ENCODE results near the gene GSG1L.

DNA sequence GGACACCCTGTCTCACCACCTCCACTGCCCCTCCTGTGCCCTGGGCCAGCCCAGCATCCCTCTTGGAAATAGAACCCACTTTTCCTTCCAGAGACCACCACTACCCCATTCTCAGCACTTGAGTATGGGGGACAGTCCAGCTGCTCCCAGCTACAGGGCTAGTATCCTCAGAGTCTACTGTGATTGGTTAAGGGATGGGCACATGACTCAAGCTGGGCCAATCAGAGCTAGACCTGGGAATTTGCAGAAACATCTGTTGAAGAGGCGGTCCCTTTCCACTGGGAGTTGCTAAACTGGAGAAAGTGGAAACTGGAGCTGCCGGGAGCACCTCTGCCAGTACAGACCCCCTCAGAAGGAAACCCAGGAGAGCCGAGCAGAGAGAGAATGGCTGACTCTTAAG, 156.6 kb downstream of the GSG1L start:
- no peak for TF ChIP-seq ZNF44 (CRISPR knock-in tag; IDR thresholded peaks at IDR 0.05)
- no peak for TF ChIP-seq RFX5 (IDR thresholded peaks at IDR 0.05; ENCODE audit: low read depth, low read length)
- TF ChIP-seq ZNF451 (CRISPR knock-in tag; IDR thresholded peaks at IDR 0.05), result no peak
- no peak for TF ChIP-seq RXRA (CRISPR knock-in tag; IDR thresholded peaks at IDR 0.05)

All from HepG2 (cell line).